GM12892 (cell line): ENCODE results near the gene RFTN1.

Experiments used
- POLR2A ChIP-seq: IDR thresholded peaks from 2 replicates; pipeline ENCODE4 v1.6.1; 2011; ENCODE audit warnings: low read depth, low read length, control low read depth
- POLR2AphosphoS5 ChIP-seq: IDR thresholded peaks from 2 replicates; pipeline ENCODE4 v1.6.1; 2011; ENCODE audit warnings: low read depth, low read length, control low read depth

DNA sequence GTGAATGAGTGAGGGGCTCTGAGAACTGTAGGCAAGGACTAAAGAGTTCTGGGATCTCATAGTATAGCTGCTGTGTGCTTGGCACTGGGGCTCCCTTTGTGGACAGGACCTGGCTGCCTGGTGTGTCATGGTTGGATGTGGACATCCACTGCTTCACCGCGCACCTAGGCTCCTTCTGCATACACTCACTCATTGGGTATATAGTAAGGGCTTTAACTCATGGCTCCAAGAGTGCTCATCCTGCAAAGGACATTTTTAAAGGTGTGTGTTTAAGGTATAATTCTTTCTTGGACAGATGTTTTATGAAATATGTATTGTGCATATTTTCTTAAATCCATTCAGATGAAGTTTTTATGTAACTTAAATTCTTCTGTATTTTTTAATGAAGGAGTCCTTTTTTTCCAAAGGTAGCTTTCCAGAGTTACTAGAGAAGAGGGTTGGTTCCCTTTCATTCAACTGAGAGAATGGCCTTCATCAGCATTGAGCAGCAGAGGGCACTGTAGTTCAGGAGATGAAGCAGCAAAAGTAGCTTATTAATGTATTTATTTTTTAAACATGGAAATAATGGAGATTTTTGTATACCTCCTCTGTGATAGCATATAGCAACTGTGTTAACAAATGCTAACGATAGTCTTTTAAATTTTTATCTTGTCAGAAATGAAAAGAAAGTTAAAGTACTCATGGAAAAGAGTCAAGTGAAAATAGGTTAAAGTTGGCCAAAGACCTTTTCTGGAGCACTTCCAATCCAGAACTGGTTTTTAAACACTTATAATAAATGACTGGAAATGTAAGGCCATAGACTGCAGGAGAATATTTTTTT, 223.3 kb downstream of the RFTN1 start:
- no peak for TF ChIP-seq POLR2AphosphoS5
- no peak for TF ChIP-seq POLR2A
